Esophagus muscularis mucosa (tissue), 3 donors: ENCODE data around the gene ATL2.

ENCODE experiments used
- CTCF ChIP-seq, 3 experiments: fragments of 200-600 bp in 2 of 3; fragments of 450-650 bp in 1 of 3; sonication (generic) in 2 of 3; IDR thresholded peaks; one replicate each; pipeline ENCODE4 v1.5.1; 2017 to 2019; ENCODE audit warnings: antibody characterized with exemption in 3 of 3, mild to moderate bottlenecking in 2 of 3, moderate library complexity in 1 of 3
- POLR2A ChIP-seq: fragments of 450-650 bp; IDR thresholded peaks from one replicate; pipeline ENCODE4 v1.6.1; 2017; ENCODE audit warnings: antibody characterized with exemption, moderate library complexity, mild to moderate bottlenecking, low read depth
- POLR2AphosphoS5 ChIP-seq, 2 donors: sonication (generic); formaldehyde crosslinking; IDR thresholded peaks; one replicate each; pipeline ENCODE4 v1.6.1; 2017; ENCODE audit warnings: antibody characterized with exemption in 2 of 2

- TF ChIP-seq POLR2AphosphoS5 (IDR thresholded peaks at IDR 0.05) (no peak), CTCF (IDR thresholded peaks at IDR 0.05) (no peak), POLR2A (no peak)
Observed at GRCh38 chr2:38248707-38249106, 128.4 kb downstream of the ATL2 start.
